Kidney epithelial cell (primary cell): ENCODE measurements around the gene STX7. TPM values are rescaled to one million over a fixed set of nuclear protein-coding genes. Genes with fewer than 3 reads are reported as not detected.
A peak's percentile ranks its signal among the peaks of the same experiment; 100 is the strongest.

Source experiments
- DNase-seq: peaks from one replicate; pipeline ENCODE4 v3.0.0-alpha.2; 2010; ENCODE audit warnings: low read depth
- H3K27me3 ChIP-seq: 2 replicates; pipeline ENCODE4 v1.6.0; 2011; ENCODE audit warnings: low read length; ENCODE audit not compliant: control insufficient read depth, insufficient read depth
- H3K36me3 ChIP-seq: 2 replicates; pipeline ENCODE4 v1.5.1; 2011; ENCODE audit warnings: low read length; ENCODE audit not compliant: control insufficient read depth, insufficient read depth
- H3K4me3 ChIP-seq: 2 replicates; pipeline ENCODE4 v1.5.1; 2011; ENCODE audit warnings: low read depth, mild to moderate bottlenecking, control low read depth, low read length
- total RNA-seq: library from RNA; depleted of rRNA; stranded (reverse); fragments of >200 nt; gene quantifications from 2 replicates; pipeline ENCODE4 v1.2.3, GENCODE V29; 2015
- TF ChIP-seq, protein P1 (sequence below): IDR thresholded peaks from 2 replicates; pipeline ENCODE4 v1.5.1; 2011; ENCODE audit warnings: mild to moderate bottlenecking, moderate library complexity, low read length, control low read depth, inconsistent platforms; ENCODE audit not compliant: insufficient read depth, poor library complexity, severe bottlenecking

The STX7 gene
- total RNA-seq, 1 donor from 2014 or later, result 35.8 TPM

DNA sequence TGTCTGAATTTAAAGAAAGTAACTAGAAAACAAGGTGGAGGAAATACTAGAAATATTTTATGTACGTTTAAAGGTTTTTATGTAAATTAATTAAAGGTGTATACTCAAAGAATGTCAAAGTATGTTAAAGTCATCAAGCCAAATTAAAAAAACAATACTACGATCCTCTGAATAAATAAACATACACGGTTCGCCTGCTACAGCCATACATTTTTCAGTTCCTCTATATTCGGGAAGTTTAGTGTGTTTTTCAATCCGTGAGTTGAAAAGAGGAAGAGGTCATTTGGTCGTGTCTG lies 626 bp downstream of the STX7 start:
- H3K4me3 ChIP-seq, result peak overlapping the region; percentile 75
- TF ChIP-seq, protein P1, sequence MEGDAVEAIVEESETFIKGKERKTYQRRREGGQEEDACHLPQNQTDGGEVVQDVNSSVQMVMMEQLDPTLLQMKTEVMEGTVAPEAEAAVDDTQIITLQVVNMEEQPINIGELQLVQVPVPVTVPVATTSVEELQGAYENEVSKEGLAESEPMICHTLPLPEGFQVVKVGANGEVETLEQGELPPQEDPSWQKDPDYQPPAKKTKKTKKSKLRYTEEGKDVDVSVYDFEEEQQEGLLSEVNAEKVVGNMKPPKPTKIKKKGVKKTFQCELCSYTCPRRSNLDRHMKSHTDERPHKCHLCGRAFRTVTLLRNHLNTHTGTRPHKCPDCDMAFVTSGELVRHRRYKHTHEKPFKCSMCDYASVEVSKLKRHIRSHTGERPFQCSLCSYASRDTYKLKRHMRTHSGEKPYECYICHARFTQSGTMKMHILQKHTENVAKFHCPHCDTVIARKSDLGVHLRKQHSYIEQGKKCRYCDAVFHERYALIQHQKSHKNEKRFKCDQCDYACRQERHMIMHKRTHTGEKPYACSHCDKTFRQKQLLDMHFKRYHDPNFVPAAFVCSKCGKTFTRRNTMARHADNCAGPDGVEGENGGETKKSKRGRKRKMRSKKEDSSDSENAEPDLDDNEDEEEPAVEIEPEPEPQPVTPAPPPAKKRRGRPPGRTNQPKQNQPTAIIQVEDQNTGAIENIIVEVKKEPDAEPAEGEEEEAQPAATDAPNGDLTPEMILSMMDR, result no peak

DNA sequence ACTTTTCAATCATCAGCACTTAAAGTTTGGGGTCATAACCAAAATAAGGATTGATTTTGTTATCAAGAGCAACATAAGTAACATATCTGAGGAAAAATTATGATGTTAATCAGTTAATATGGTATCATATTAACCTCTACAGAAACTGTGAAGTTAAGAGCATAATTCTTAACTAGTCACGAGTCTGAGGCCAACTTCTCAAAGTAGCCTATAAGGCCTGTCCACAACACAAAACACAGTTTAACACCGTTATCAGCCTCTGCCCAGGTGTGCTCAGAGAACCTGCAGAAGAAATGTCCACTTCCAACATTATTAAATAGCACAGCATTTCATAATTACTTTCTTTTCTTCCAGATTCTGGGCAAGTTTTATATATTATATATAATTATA lies 1.1 kb downstream of the STX7 start:
- no peaks in the 10 kb centered on the region for H3K27me3 ChIP-seq

More for the DNA sequence above, 626 bp downstream of the STX7 start:
- Histone ChIP-seq H3K27me3 (no peaks in the 10 kb centered on the region), H3K36me3 (no peaks in the 10 kb centered on the region)
- DNase-seq, result no peak

DNA sequence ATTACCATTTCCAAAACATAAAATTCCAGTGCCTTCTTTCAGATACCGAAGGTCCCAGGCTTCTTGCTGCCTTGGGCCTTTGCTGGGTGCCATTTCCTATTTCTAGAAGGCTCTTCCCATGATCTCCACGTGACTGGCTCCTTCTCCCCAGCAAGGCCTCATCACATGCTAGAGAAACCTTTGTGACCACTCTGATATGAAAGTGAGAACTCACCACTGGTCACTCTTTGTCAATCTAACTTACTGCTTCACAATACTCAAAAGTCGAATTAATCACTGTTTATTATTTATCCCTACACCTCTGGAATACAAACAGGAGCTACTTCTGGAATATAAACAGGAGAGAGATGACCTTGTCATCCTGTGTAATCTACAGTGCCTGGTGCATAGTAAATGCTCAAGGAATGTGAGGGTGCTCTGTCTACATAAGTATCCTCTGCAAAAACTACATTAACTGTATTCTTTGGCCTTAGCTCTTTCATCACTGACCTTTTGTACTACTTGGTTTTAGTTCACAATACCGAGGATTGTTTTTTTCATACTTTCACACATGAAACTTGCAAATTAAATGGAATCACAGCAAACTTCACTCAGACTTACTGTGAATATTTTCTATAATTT lies 1.6 kb downstream of the STX7 start:
- TF ChIP-seq, protein P1, result no peak

More for the DNA sequence above, 1.1 kb downstream of the STX7 start:
- TF ChIP-seq, protein P1, result no peak
- peak overlapping the region; percentile 75 for H3K4me3 ChIP-seq
- H3K36me3 ChIP-seq, result no peaks in the 10 kb centered on the region
- no peak for DNase-seq

DNA sequence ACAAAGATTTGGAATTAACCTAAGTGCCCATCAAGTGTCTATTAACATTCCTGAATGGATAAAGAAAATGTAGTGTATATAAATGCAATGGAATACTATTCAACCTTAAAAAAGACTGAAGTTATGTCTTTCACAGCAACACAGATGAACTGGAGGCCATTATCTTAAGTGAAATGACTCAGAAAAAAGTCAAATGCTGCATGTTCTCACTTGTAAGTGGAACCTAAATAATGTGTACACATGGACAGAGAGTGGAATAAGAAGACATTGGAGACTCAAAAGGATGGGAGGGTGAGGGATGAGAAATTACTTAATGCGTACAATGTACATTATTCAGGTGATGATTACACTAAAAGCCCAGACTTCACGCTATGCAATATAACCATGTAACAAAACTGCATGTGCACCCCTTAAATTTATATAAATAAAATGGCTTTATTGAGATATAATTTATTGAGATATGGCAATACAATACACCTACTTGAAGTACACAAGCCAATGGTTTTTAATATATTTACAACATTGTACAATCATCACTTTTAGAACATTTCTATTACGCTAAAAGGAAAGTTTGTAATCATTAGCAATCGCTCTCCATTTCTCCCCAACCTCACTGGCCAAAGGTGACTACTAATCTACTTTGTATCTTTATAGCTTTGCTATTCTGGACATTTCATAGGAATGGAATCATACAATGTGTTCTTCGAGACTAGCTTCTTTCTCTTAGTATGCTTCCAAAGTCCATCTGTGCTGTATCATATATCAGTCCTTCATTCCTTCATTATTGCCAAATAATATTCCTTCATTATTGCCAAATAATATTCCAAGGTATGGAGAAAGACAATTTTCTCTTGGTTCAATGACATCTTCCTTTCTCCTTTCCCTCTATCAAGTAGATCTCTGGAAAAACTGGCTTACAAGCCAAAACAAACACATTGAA lies 5.8 kb downstream of the STX7 start:
- no peak for DNase-seq
- TF ChIP-seq, protein P1, result no peak
- Histone ChIP-seq H3K36me3 (no peaks in the 10 kb centered on the region), H3K4me3 (no peak overlapping the region), H3K27me3 (no peaks in the 10 kb centered on the region)

More for the DNA sequence above, 1.6 kb downstream of the STX7 start:
- no peaks in the 10 kb centered on the region for H3K36me3 ChIP-seq
- H3K4me3 ChIP-seq, result peak overlapping the region; percentile 75
- H3K27me3 ChIP-seq, result no peaks in the 10 kb centered on the region
- DNase-seq, result no peak

DNA sequence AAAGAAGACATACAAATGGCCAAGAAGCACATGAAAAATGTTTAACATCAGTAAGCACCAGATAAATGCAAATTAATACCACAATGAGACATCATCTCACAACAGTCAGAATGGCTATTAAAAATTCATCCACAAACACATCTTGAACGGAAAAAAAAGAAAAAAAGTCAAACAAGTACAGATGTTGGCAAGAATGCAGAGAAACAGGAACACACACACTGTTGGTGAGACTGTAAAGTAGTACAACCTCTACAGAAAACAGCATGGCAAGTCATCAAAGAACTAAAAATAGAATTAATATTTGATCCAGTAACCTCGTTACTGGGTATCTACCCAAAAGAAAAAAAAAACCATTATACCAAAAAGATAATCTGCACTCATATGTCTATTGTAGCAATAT lies 6.5 kb downstream of the STX7 start:
- TF ChIP-seq, protein P1, result no peak
- Histone ChIP-seq H3K4me3 (no peak overlapping the region), H3K27me3 (no peaks in the 10 kb centered on the region), H3K36me3 (no peaks in the 10 kb centered on the region)
- DNase-seq, result no peak
